Mucosa of gallbladder (tissue), 1 donor: Measurements from ENCODE around the gene ANO1. TPM values are rescaled to one million over a fixed set of nuclear protein-coding genes. Genes with fewer than 3 reads are reported as not detected.

Experiments used
- DNase-seq: peaks from one replicate; pipeline ENCODE4 v3.0.0-alpha.2; 2020; ENCODE audit warnings: low spot score
- total RNA-seq: library from RNA; stranded (reverse); gene quantifications from one replicate; pipeline ENCODE4 v1.2.1, GENCODE V29; 2021
- donor health status: DM: no; HTN: no; CAD: no.

Gene ANO1
- total RNA-seq, 1 donor from 2014 or later = 228 TPM

- DNase-seq = no peak
Measured at GRCh38 chr11:70072861-70073755, 5.0 kb upstream of the ANO1 start.

- DNase-seq = no peak
Measured at GRCh38 chr11:70073871-70074371, 4.2 kb upstream of the ANO1 start.

GRCh38 chr11:70074746-70075145 is 3.4 kb upstream of the ANO1 start:
- DNase-seq = no peak

- DNase-seq = no peak
Measured at GRCh38 chr11:70075836-70076235, 2.3 kb upstream of the ANO1 start.

GRCh38 chr11:70076461-70076931 is 1.6 kb upstream of the ANO1 start:
- DNase-seq = no peak

- DNase-seq = no peak
Measured at GRCh38 chr11:70077411-70078094, 564 bp upstream of the ANO1 start.

GRCh38 chr11:70078781-70079616 is 882 bp downstream of the ANO1 start:
- DNase-seq = no peak

- no peak for DNase-seq
Measured at GRCh38 chr11:70079691-70080090, 1.6 kb downstream of the ANO1 start.

GRCh38 chr11:70080763-70081162 is 2.6 kb downstream of the ANO1 start:
- no peak for DNase-seq

- DNase-seq = no peak
Measured at GRCh38 chr11:70082829-70083228, 4.7 kb downstream of the ANO1 start.

GRCh38 chr11:70084046-70084984 is 6.2 kb downstream of the ANO1 start:
- no peak for DNase-seq

GRCh38 chr11:70085815-70086769 is 8.0 kb downstream of the ANO1 start:
- no peak for DNase-seq

- no peak for DNase-seq
Measured at GRCh38 chr11:70087446-70088167, 9.5 kb downstream of the ANO1 start.

- DNase-seq = no peak
Measured at GRCh38 chr11:70088735-70089250, 10.7 kb downstream of the ANO1 start.

GRCh38 chr11:70089631-70090030 is 11.5 kb downstream of the ANO1 start:
- no peak for DNase-seq

- DNase-seq = no peak
Measured at GRCh38 chr11:70090961-70091381, 12.9 kb downstream of the ANO1 start.

GRCh38 chr11:70091638-70092037 is 13.5 kb downstream of the ANO1 start:
- no peak for DNase-seq

GRCh38 chr11:70092959-70093715 is 15.0 kb downstream of the ANO1 start:
- no peak for DNase-seq
